ENCODE results near the gene C10orf120. TPM values are rescaled to one million over a fixed set of nuclear protein-coding genes. Genes with fewer than 3 reads are reported as not detected.

C10orf120 gene
- total and polyA plus RNA-seq, 10 of the 15 experiments (the other 5 are each of a cell fraction or from before 2014, with no cell fraction given): not detected

- ChIA-PET POLR2A (no interaction called here), RAD21 (ENCODE audit: unreplicated experiment) (no interaction called here), CTCF (no interaction called here), SMC1A (ENCODE audit: uncharacterized antibody, unreplicated experiment) (interaction anchor here (0.8 kb wide), 1 partner anchor 10 kb away, joined by 3 read pairs; no protein-coding TSS in a partner anchor)
- Histone ChIP-seq H3K4me3 (no peak overlapping the region), H3K79me2 (ENCODE audit: control insufficient read depth, insufficient read depth, low read length) (no peaks in the 10 kb centered on the region), H3K9ac (ENCODE audit: control insufficient read depth, insufficient read depth, low read length) (no peak overlapping the region), H3K27ac (ENCODE audit: control insufficient read depth, insufficient read depth) (no peak overlapping the region), H3K9me3 (replicated peaks; ENCODE audit: control insufficient read depth, insufficient read depth, low read length) (no peaks in the 10 kb centered on the region), H2AFZ (ENCODE audit: control insufficient read depth, low read depth, low read length) (no peak overlapping the region), H3K4me2 (ENCODE audit: control insufficient read depth, insufficient read depth) (no peak overlapping the region), H3K36me3 (ENCODE audit: control insufficient read depth in 2 of 2, insufficient read depth in 2 of 2, low read length in 1 of 2) (no peaks in the 10 kb centered on the region), H4K20me1 (ENCODE audit: control insufficient read depth, insufficient read depth) (no peaks in the 10 kb centered on the region), H3K27me3 (replicated peaks in 1 of 2; ENCODE audit: control insufficient read depth in 2 of 2, insufficient read depth in 2 of 2, low read length in 1 of 2) (peaks cover 5% of the 10 kb centered on the region in 2 experiments), H3K4me1 (ENCODE audit: control insufficient read depth, insufficient read depth, low read length) (no peaks in the 10 kb centered on the region)
- BruUV-seq (replicated peaks): no TSS peak
- intact Hi-C loops (cut with micrococcal nuclease; ENCODE audit: unreplicated experiment): no loop called here
- 44% methylated on average over 6 of the region's 6 CpGs for WGBS (ENCODE audit: insufficient coverage, insufficient replicate concordance, low lambda C conversion rate, missing lambda C conversion rate)
- no peak for FAIRE-seq
- ATAC-seq: no peak
- in situ Hi-C loops (cut with MboI): no loop called here
- no peak for DNase-seq (ENCODE audit: low read depth, low spot score)
- TF ChIP-seq FOXK2 (IDR thresholded peaks at IDR 0.05) (no peak), ATF7 (IDR thresholded peaks at IDR 0.05; ENCODE audit: low read depth) (no peak), SREBF2 (IDR thresholded peaks at IDR 0.05; ENCODE audit: low read length) (no peak), RCOR1 (conservative IDR thresholded peaks at IDR 0.05; ENCODE audit: low read depth, low read length) (no peak), SMARCA5 (IDR thresholded peaks at IDR 0.05) (no peak), RFX5 (IDR thresholded peaks at IDR 0.05; ENCODE audit: low read depth, low read length) (no peak), PML (IDR thresholded peaks at IDR 0.05; ENCODE audit: low read length) (no peak), CBFB (IDR thresholded peaks at IDR 0.05; ENCODE audit: low read depth) (no peak), MYB (IDR thresholded peaks at IDR 0.05; ENCODE audit: borderline replicate concordance, low read depth, low read length) (no peak)
These were observed 40.5 kb downstream of the C10orf120 start for GRCh38 chr10:122659126-122659525.

- SMC1A ChIA-PET (ENCODE audit: uncharacterized antibody, unreplicated experiment): interaction anchor here (0.8 kb wide), 1 partner anchor 10 kb away, joined by 3 read pairs; no protein-coding TSS in a partner anchor
- no TSS peak for BruUV-seq (replicated peaks)
- TF ChIP-seq HDAC2 (IDR thresholded peaks at IDR 0.05): no peak
- TF ChIP-seq SUZ12 (IDR thresholded peaks at IDR 0.05; ENCODE audit: unreplicated experiment): no peak
- TF ChIP-seq ZBED1 (IDR thresholded peaks at IDR 0.05; ENCODE audit: borderline replicate concordance): no peak
- no peak for TF ChIP-seq SREBF1 (IDR thresholded peaks at IDR 0.05; ENCODE audit: low read length)
- no peak for TF ChIP-seq SIX5 (IDR thresholded peaks at IDR 0.05; ENCODE audit: low read depth, low read length, severe bottlenecking)
- no peak for TF ChIP-seq RELA (IDR thresholded peaks at IDR 0.05; ENCODE audit: borderline replicate concordance, partially characterized antibody)
- TF ChIP-seq LARP7 (IDR thresholded peaks at IDR 0.05): no peak
- no peak for TF ChIP-seq TARDBP (IDR thresholded peaks at IDR 0.05; ENCODE audit: borderline replicate concordance)
- no peak for TF ChIP-seq DPF2 (IDR thresholded peaks at IDR 0.05)
- TF ChIP-seq FOXK2 (IDR thresholded peaks at IDR 0.05): no peak
- TF ChIP-seq SIN3A (IDR thresholded peaks at IDR 0.05; ENCODE audit: low read depth, low read length): no peak
- TF ChIP-seq HSF1 (IDR thresholded peaks at IDR 0.05; ENCODE audit: low read depth, low read length): no peak
- no peak for TF ChIP-seq PAX5 (IDR thresholded peaks at IDR 0.05; ENCODE audit: borderline replicate concordance, low read depth, low read length)
- no peak for TF ChIP-seq MYB (IDR thresholded peaks at IDR 0.05; ENCODE audit: borderline replicate concordance, low read depth, low read length)
These were observed 41.1 kb downstream of the C10orf120 start for GRCh38 chr10:122658356-122659049.

More at GRCh38 chr10:122658356-122659049, 41.1 kb downstream of the C10orf120 start:
- DNase-seq (ENCODE audit: low read depth, low spot score): no peak
- H3K79me2 ChIP-seq (ENCODE audit: control insufficient read depth, insufficient read depth, low read length): no peaks in the 10 kb centered on the region
- RAD21 ChIA-PET (ENCODE audit: unreplicated experiment): no interaction called here
- 18% methylated on average over 8 of the region's 8 CpGs for WGBS (ENCODE audit: insufficient coverage, insufficient replicate concordance, low lambda C conversion rate, missing lambda C conversion rate)
- peaks cover 5% of the 10 kb centered on the region in 2 experiments for H3K27me3 ChIP-seq (replicated peaks in 1 of 2; ENCODE audit: control insufficient read depth in 2 of 2, insufficient read depth in 2 of 2, low read length in 1 of 2)
- H4K20me1 ChIP-seq (ENCODE audit: control insufficient read depth, insufficient read depth): no peaks in the 10 kb centered on the region
- no peak overlapping the region for H2AFZ ChIP-seq (ENCODE audit: control insufficient read depth, low read depth, low read length)
- no peak overlapping the region for H3K27ac ChIP-seq (ENCODE audit: control insufficient read depth, insufficient read depth)
- no peak overlapping the region for H3K4me2 ChIP-seq (ENCODE audit: control insufficient read depth, insufficient read depth)
- FAIRE-seq: no peak
- ATAC-seq: no peak
- H3K9ac ChIP-seq (ENCODE audit: control insufficient read depth, insufficient read depth, low read length): no peak overlapping the region
- H3K4me3 ChIP-seq: no peak overlapping the region
- H3K36me3 ChIP-seq (ENCODE audit: control insufficient read depth in 2 of 2, insufficient read depth in 2 of 2, low read length in 1 of 2): no peaks in the 10 kb centered on the region
- intact Hi-C loops (cut with micrococcal nuclease; ENCODE audit: unreplicated experiment) (no loop called here), in situ Hi-C loops (cut with MboI) (no loop called here)
- no peaks in the 10 kb centered on the region for H3K9me3 ChIP-seq (replicated peaks; ENCODE audit: control insufficient read depth, insufficient read depth, low read length)
- CTCF ChIA-PET: no interaction called here
- POLR2A ChIA-PET: no interaction called here
- no peaks in the 10 kb centered on the region for H3K4me1 ChIP-seq (ENCODE audit: control insufficient read depth, insufficient read depth, low read length)

Data from GM12878 (cell line).